ENCODE results near the gene GNG4. TPM values are rescaled to one million over a fixed set of nuclear protein-coding genes. Genes with fewer than 3 reads are reported as not detected.

Gene GNG4
- total and polyA plus RNA-seq, 9 of the 15 experiments (the other 6 are each of a cell fraction or from before 2014, with no cell fraction given) = 0.06 to 0.58 (median 0.08) TPM; not detected in 4

DNA sequence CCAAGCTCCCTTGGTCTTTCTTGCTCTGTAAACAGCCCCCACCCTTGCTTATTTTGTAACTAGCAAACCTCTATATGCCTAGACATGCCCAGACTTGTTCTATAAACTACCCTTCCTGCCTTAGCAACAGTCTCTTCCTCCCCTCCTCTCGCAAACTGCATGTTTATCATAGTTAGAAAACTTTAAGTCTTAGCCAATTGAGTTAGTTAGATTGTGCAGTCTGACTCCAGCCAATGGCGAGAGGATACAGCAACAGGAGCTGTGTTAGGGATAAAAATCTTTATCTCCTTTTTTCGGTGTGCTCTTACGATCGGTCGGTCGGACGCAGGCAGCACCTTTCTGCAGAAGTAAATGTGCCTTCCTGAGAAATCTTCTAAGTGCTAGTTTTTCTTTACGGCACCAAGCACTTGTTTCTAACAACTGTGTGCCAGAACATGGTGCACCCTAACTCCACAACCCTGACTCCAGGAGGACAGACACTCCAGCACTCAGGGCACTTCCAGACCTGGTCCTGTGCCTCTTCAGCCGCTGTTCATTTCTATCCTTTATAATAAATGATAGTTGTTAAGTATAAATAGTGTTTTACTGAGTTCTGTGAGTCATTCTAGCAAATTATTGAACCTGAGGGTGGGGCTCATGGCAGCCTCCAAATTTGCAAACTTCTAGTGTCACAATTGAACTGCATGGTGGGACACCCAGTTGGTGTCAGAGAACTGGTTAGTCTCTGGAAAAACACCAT, 25.7 kb upstream of the GNG4 start:
- Histone ChIP-seq H2AFZ (ENCODE audit: low read depth, low read length) (no peak overlapping the region), H3K9me3 (replicated peaks; ENCODE audit: control insufficient read depth, insufficient read depth, low read depth, low read length) (peaks cover under 1% of the 10 kb centered on the region; the same call in 1 of the 2 replicates), H3K4me1 (replicated peaks in 1 of 2; ENCODE audit: control insufficient read depth in 2 of 2, insufficient read depth in 2 of 2, low read length in 2 of 2) (no peaks in the 10 kb centered on the region), H3K79me2 (ENCODE audit: control insufficient read depth, insufficient read depth, low read length) (no peaks in the 10 kb centered on the region), H3K9me1 (ENCODE audit: control insufficient read depth, insufficient read depth, low read length) (no peaks in the 10 kb centered on the region), H3K27ac (ENCODE audit: extremely low read depth, low read depth, low read length) (no peak overlapping the region), H3K4me2 (ENCODE audit: insufficient read depth, low read length) (no peak overlapping the region), H3K36me3 (ENCODE audit: control insufficient read depth, insufficient read depth, low read length) (no peaks in the 10 kb centered on the region), H3K9ac (ENCODE audit: insufficient read depth in 1 of 2, low read depth in 2 of 2, low read length in 2 of 2) (no peak overlapping the region), H3K4me3 (no peak overlapping the region), H4K20me1 (replicated peaks; ENCODE audit: control insufficient read depth, insufficient read depth, low read length) (no peaks in the 10 kb centered on the region), H3K27me3 (ENCODE audit: control insufficient read depth in 2 of 2, insufficient read depth in 2 of 2, low read length in 2 of 2) (peaks cover 0 to 4% of the 10 kb centered on the region in 2 experiments; a peak in 2 of 5 replicates)
- BruUV-seq (replicated peaks) = no TSS peak
- ATAC-seq (no peak), DNase-seq (ENCODE audit: extremely low read depth in 1 of 4, low spot score in 3 of 4) (no peak), FAIRE-seq (no peak)
- intact Hi-C loops (cut with micrococcal nuclease) = no loop called here
- ChIA-PET POLR2A (no interaction called here), CTCF (ENCODE audit: low intra/inter-chr PET ratio) (interaction anchor here (0.7 kb wide), 1 partner anchor 124 kb away, joined by 3 read pairs; no protein-coding TSS in a partner anchor)
- under 1% methylated on average over 10 of the region's 10 CpGs for WGBS (ENCODE audit: insufficient coverage, low coverage, missing lambda C conversion rate)
- in situ Hi-C loops (cut with MboI) = no loop called here
- TF ChIP-seq ZBED1 (IDR thresholded peaks at IDR 0.05) (no peak), CBX2 (IDR thresholded peaks at IDR 0.05; ENCODE audit: insufficient read depth, low read length, poor library complexity, severe bottlenecking) (no peak), TEAD4 (IDR thresholded peaks at IDR 0.05; ENCODE audit: low read length) (no peak), TEAD4 (CRISPR knock-in tag; IDR thresholded peaks at IDR 0.05; ENCODE audit: borderline replicate concordance) (no peak), TGIF2 (CRISPR knock-in tag; IDR thresholded peaks at IDR 0.05) (no peak), ZKSCAN8 (CRISPR knock-in tag; IDR thresholded peaks at IDR 0.05) (no peak), FIP1L1 (IDR thresholded peaks at IDR 0.05; ENCODE audit: low read depth, low read length, poor library complexity, severe bottlenecking) (no peak), ZNF561 (CRISPR knock-in tag; conservative IDR thresholded peaks at IDR 0.05) (0 out of 2 replicates have a peak, but pooled peaks have one; percentile 29), MYBL2 (IDR thresholded peaks at IDR 0.05; ENCODE audit: low read depth) (no peak), MYBL2 (CRISPR knock-in tag; IDR thresholded peaks at IDR 0.05; ENCODE audit: borderline replicate concordance) (no peak)
- TF ChIP-seq, protein P1, sequence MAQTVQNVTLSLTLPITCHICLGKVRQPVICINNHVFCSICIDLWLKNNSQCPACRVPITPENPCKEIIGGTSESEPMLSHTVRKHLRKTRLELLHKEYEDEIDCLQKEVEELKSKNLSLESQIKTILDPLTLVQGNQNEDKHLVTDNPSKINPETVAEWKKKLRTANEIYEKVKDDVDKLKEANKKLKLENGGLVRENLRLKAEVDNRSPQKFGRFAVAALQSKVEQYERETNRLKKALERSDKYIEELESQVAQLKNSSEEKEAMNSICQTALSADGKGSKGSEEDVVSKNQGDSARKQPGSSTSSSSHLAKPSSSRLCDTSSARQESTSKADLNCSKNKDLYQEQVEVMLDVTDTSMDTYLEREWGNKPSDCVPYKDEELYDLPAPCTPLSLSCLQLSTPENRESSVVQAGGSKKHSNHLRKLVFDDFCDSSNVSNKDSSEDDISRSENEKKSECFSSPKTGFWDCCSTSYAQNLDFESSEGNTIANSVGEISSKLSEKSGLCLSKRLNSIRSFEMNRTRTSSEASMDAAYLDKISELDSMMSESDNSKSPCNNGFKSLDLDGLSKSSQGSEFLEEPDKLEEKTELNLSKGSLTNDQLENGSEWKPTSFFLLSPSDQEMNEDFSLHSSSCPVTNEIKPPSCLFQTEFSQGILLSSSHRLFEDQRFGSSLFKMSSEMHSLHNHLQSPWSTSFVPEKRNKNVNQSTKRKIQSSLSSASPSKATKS (CRISPR knock-in tag; IDR thresholded peaks at IDR 0.05) = no peak
- TF ChIP-seq, protein P2, sequence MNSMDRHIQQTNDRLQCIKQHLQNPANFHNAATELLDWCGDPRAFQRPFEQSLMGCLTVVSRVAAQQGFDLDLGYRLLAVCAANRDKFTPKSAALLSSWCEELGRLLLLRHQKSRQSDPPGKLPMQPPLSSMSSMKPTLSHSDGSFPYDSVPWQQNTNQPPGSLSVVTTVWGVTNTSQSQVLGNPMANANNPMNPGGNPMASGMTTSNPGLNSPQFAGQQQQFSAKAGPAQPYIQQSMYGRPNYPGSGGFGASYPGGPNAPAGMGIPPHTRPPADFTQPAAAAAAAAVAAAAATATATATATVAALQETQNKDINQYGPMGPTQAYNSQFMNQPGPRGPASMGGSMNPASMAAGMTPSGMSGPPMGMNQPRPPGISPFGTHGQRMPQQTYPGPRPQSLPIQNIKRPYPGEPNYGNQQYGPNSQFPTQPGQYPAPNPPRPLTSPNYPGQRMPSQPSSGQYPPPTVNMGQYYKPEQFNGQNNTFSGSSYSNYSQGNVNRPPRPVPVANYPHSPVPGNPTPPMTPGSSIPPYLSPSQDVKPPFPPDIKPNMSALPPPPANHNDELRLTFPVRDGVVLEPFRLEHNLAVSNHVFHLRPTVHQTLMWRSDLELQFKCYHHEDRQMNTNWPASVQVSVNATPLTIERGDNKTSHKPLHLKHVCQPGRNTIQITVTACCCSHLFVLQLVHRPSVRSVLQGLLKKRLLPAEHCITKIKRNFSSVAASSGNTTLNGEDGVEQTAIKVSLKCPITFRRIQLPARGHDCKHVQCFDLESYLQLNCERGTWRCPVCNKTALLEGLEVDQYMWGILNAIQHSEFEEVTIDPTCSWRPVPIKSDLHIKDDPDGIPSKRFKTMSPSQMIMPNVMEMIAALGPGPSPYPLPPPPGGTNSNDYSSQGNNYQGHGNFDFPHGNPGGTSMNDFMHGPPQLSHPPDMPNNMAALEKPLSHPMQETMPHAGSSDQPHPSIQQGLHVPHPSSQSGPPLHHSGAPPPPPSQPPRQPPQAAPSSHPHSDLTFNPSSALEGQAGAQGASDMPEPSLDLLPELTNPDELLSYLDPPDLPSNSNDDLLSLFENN (IDR thresholded peaks at IDR 0.05; ENCODE audit: low read depth in 2 of 2, low read length in 2 of 2) = no peak
- TF ChIP-seq, protein P3, sequence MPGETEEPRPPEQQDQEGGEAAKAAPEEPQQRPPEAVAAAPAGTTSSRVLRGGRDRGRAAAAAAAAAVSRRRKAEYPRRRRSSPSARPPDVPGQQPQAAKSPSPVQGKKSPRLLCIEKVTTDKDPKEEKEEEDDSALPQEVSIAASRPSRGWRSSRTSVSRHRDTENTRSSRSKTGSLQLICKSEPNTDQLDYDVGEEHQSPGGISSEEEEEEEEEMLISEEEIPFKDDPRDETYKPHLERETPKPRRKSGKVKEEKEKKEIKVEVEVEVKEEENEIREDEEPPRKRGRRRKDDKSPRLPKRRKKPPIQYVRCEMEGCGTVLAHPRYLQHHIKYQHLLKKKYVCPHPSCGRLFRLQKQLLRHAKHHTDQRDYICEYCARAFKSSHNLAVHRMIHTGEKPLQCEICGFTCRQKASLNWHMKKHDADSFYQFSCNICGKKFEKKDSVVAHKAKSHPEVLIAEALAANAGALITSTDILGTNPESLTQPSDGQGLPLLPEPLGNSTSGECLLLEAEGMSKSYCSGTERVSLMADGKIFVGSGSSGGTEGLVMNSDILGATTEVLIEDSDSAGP (CRISPR knock-in tag; IDR thresholded peaks at IDR 0.05) = no peak

Data from K562 (cell line).